ENCODE measurements around the gene HCFC1. TPM values are rescaled to one million over a fixed set of nuclear protein-coding genes. Genes with fewer than 3 reads are reported as not detected.
A peak's percentile ranks its signal among the peaks of the same experiment; 100 is the strongest.

Gene HCFC1
- total and polyA plus RNA-seq, 9 of the 15 experiments (the other 6 are each of a cell fraction or from before 2014, with no cell fraction given), result 2.8 to 133 (median 17.1) TPM

- TF ChIP-seq ZNF395 (CRISPR knock-in tag; IDR thresholded peaks at IDR 0.05), result 0 out of 2 replicates have a peak, but pooled peaks have one; percentile 62
- TF ChIP-seq TFAP4 (CRISPR knock-in tag; IDR thresholded peaks at IDR 0.05; ENCODE audit: borderline replicate concordance), result peak; percentile 25; the same call in 1 of the 2 replicates
- TF ChIP-seq EP400 (IDR thresholded peaks at IDR 0.05), result peak; percentile 55; the same call in 1 of the 2 replicates
- TF ChIP-seq ZC3H4 (CRISPR knock-in tag; IDR thresholded peaks at IDR 0.05; ENCODE audit: borderline replicate concordance), result peak; percentile 47; the same call in 1 of the 2 replicates
- TF ChIP-seq ZNF217 (CRISPR knock-in tag; IDR thresholded peaks at IDR 0.05), result no peak
- 0 out of 2 replicates have a peak, but pooled peaks have one; percentile 31 for TF ChIP-seq ZNF766 (CRISPR knock-in tag; conservative IDR thresholded peaks at IDR 0.05)
- no peak for TF ChIP-seq RFX7 (CRISPR knock-in tag; IDR thresholded peaks at IDR 0.05)
- TF ChIP-seq ARID4B (CRISPR knock-in tag; IDR thresholded peaks at IDR 0.05), result 0 out of 2 replicates have a peak, but pooled peaks have one; percentile 37
Measured at GRCh38 chrX:153973127-153974002, 1.7 kb upstream of the HCFC1 start (continued).
